HG03196 (cell line): ENCODE measurements around the gene TCF4.

ENCODE experiments used
- ATAC-seq: cut with Tn5 transposase; IDR thresholded peaks from one replicate; pipeline ENCODE4 v1.9.1; 2021; ENCODE audit not compliant: unreplicated experiment

Gene TCF4

GRCh38 chr18:55307505-55307904 lies 280.5 kb downstream of the TCF4 start:
- peak; percentile 53 for ATAC-seq

GRCh38 chr18:55306359-55307024 lies 281.5 kb downstream of the TCF4 start:
- no peak for ATAC-seq

GRCh38 chr18:55302167-55302833 lies 285.7 kb downstream of the TCF4 start:
- ATAC-seq = no peak

- no peak for ATAC-seq
These were observed 286.2 kb downstream of the TCF4 start for GRCh38 chr18:55301824-55302166.

GRCh38 chr18:55300936-55301531 lies 287.0 kb downstream of the TCF4 start:
- no peak for ATAC-seq

GRCh38 chr18:55300421-55300935 lies 287.5 kb downstream of the TCF4 start:
- ATAC-seq = no peak

GRCh38 chr18:55296778-55297177 lies 291.2 kb downstream of the TCF4 start:
- no peak for ATAC-seq

GRCh38 chr18:55296115-55296514 lies 291.9 kb downstream of the TCF4 start:
- ATAC-seq = no peak

- no peak for ATAC-seq
These were observed 297.1 kb downstream of the TCF4 start for GRCh38 chr18:55290898-55291297.

GRCh38 chr18:55289775-55290174 lies 298.2 kb downstream of the TCF4 start:
- ATAC-seq = no peak

GRCh38 chr18:55289048-55289447 lies 298.9 kb downstream of the TCF4 start:
- ATAC-seq = no peak

- no peak for ATAC-seq
These were observed 299.8 kb downstream of the TCF4 start for GRCh38 chr18:55287935-55288868.

- ATAC-seq = no peak
These were observed 300.7 kb downstream of the TCF4 start for GRCh38 chr18:55287149-55287806.

- no peak for ATAC-seq
These were observed 301.7 kb downstream of the TCF4 start for GRCh38 chr18:55286257-55286825.

GRCh38 chr18:55284614-55285013 lies 303.4 kb downstream of the TCF4 start:
- ATAC-seq = no peak

GRCh38 chr18:55283309-55283708 lies 304.7 kb downstream of the TCF4 start:
- no peak for ATAC-seq

GRCh38 chr18:55280503-55280902 lies 307.5 kb downstream of the TCF4 start:
- no peak for ATAC-seq

- no peak for ATAC-seq
These were observed 312.7 kb downstream of the TCF4 start for GRCh38 chr18:55275039-55275901.

GRCh38 chr18:55272510-55273243 lies 315.3 kb downstream of the TCF4 start:
- no peak for ATAC-seq
